Measurements from ENCODE around the gene TREH.
"Not testable (repeated sequence)": the region's sequence is repeated elsewhere in the genome, so short reads cannot be mapped to it uniquely, and the experiment has no call there.

The TREH gene

DNA sequence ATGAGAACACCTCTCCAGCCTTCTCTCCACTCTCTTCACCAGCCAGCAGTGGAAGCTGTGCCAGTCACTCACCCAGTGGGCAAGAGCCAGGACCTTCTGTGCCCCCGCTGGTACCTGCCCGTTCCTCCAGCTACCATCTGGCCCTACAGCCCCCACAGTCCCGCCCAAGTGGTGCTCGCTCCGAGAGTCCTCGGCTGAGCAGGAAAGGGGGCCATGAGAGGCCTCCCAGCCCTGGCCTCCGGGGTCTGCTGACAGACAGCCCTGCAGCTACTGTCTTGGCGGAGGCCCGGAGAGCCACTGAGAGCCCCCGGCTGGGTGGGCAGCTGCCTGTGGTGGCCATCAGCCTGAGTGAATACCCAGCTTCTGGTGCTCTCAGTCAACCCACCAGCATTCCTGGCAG lies 51.9 kb downstream of the TREH start:
- DNase-seq = no peak

DNA sequence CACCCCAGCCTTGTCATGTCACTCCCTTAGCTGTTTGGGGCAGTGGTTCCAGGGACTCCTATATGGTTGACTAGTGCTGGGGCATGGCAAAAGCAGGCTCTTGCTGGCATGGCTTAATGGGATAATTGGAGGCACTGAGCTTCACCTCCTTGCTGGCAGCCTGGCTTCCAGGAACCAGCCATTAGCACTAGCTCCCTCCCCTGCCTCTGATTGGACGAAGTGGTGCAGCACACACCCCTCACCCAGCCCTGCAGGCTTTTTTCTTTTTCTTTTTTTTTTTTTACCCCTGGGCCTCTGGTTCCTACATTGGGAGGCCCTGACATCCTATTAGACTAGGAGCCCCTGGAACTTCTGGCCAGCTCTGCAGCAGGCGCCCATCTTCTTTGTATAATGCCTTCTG lies 53.5 kb downstream of the TREH start:
- no peak for DNase-seq

DNA sequence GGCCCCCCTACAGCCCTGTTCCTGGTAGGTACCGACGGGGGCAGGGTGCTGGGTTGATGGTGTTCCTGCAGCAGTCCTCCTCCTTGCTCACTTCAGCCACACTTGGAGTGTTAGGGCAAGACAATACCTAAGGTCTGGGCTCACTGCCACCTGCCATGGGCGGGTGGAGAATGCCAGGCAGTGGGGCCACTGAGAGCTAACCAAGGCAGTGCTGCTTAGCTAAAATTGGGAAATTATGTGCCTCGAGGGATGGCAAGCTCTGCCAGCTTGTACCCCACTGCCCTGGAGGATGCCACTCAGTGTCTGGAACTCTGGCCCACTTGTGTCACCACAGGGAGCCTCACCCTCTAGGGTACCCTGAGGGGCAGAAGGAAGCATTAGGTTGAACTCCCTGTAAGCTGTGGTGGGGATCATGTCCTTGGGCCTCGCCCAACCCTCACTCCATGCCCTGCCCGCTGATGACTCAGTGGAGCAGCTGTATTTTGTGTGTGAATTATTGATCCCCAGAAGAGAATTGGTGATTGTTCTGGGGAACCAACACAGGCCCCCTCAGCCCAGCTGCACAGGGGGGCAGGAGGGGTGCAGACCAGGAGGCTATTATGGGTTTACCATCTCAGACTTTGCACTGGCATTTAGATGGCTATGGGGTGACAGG lies 54.3 kb downstream of the TREH start:
- no peak for DNase-seq

DNA sequence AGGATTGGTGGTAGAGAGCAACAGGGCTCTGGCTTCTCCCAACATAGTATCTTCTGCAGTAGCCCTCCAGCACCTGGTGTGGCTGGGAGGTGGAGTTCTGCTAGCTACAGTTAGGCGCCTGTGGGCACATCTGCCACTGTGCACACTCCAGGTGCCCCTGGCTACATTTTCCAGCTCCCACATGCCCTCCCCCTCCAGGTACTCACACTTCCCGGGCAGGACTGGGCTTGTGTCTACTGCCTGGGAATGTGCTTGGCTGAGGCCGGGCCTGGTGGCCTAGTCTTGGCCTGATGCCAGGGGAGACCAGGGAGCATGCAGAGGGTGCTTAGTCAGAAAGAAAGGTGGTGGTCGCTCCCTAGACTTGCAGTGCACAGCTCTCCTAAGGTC lies 56.2 kb downstream of the TREH start:
- peak; percentile 23 for DNase-seq

DNA sequence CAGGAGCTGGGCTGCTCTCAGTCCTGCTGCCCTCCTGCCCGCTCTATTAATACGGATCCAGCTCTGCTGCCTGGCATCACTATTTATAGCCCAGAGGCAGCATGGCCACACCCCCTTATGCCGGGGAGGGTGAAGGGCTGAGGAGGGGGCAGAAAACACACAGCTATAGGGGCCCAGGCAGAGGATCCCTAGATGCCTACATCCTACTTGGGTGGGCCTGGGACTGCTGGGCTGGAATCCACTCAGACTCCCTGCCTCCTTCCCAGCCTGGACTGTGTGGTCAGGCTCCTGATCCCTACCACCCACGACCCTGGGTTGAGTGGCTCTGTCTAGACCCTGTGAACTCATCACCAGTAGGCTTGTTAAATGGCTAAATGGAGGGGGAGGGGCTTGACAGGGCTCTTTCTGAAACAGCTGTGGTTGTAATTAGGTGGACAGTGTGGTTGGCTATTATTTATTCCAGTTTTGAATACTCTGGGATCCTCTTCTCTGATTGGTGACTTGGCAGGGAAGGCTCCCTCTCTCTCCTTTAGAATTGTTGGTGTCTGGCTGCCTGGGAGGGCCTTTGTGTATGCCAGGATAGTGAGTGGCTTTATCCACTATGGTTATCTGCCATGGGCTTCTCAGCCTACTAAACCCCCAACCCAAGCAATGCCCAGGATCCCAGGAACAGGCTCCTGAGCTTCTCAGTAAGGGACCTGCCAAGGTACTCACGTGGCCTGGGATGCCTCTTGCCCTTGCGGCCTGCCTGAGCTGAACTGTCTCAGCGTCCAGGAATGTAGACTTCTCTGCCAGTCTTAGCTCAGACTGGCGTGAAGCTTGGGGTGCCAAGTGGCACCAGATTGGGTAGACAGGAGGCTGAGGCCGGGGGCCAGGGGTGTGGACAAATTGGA lies 56.8 kb downstream of the TREH start:
- peak; percentile 25 for DNase-seq

DNA sequence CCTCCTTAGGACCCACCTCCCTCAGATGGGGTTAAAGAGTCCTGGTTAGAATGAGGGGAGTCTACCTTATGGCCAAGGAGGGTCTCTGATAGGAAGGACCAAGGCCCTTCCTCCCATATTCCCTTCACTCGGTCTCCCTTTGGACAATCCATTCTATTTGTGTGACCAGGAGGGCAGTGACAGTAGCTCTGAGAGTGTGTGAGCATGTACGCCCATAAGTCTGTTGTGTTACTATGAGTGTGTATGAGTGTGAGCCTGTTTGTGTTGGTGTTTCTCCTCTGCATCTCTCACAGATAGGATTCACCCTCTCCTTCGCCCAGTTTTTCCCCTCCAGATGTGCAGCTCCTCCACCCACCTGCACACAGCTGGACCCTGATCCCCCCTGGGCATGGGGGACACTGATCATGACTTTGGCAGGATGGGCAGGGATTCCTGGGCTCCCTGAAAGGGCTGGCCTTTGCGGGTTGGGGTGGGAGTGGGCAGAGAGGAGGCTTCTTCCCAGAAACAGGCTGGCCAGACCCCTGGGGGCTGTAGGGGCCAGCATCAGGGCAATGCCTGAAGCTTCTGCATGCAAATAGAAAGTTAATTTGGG lies 57.6 kb downstream of the TREH start:
- no peak for DNase-seq

DNA sequence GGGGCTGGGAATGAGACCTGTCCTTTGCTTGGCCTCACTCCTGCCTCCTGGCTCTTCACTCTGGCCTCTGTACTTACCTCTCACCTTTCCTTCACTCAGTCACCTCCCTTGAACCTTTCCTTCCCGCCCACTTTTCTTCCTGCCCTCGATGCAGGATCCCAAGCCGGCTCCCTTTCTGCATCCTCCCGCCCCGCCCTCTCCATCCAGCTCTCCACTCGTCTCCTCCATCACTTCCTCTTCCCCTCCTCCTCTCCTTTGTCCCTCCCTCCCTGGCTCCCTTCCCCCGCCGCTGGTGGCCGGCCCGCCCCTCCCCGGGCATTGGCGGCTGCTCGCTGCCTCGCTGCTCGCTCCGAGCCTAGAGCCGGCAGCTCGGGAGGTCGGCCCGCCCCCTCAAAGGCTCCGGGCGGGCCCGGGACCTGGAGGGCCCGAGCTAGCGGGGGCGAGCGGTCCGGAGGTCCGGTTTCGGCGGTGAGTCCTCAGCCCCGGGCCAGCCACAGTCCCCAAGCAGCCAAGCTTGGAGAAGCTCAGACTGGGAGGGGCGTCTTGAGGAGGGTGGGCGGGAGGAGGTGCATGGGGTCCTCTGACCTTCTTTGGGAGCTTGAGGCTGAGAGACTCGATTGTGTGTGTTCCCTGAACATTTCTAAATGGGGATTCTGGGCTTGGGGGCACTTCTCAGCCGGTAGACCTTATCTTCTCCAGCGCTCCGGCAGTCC lies 58.2 kb downstream of the TREH start:
- DNase-seq = peak; percentile 89

DNA sequence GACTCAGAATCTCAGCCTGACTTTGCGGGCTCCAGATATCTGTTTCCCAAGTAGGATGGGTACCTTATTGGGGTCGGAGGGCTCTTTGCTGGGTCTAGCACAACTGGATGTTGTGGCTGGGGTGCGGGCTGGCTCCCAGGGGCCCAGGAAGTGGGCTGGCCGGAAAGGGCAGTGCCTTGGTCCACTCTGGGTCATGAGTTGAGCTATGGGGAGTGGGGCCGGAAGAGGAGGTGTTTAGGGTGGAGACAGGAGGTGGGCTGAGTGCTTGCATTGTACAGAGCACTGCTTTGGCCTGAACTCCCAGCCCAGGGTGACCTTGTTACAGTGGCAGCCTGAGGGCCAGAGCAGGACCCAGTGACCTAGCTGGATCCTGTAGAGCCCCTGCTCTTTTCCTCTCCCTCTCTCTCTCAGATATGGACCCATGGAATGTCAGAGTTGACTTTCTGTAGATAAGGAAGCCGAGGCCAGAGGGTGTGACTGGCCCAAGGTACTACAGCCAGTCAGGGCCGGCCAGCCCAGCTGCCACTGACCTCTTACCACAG lies 58.9 kb downstream of the TREH start:
- no peak for DNase-seq

DNA sequence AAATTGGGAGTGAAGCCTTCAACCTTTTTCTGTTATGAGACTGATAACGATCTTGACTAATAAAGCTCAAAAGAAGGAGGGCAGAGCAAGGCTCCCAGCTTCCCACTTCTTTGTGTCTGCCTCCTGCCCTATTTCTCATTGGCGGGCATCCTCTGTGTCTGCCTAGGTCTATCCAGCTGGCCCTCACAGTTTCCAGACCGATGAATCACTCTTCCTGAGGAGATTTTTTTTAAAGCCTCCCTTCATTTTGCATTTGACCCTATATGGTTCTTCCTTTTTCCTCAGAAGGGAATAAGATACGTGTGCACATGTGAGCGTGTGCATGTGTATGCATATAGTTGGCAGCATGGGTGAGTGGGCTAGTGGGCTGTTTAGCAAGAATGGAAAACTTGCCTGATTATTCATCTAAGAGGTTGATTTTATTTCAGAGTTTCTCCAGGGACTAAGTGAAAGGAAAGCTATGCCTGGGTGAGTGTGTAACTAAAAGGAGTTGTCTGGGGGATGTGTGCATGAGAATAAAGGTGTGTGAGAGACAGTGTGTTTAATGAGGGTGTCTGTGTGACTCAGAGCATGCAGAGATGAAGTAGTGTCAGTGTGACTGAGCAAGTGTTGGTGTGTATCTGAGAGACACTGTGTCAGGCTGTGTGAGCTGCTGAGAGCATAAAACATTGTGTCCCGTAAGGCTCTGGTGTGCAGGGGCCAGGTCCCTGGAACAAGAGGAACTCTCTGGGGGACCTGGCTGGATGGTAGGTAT lies 59.8 kb downstream of the TREH start:
- no peak for DNase-seq

DNA sequence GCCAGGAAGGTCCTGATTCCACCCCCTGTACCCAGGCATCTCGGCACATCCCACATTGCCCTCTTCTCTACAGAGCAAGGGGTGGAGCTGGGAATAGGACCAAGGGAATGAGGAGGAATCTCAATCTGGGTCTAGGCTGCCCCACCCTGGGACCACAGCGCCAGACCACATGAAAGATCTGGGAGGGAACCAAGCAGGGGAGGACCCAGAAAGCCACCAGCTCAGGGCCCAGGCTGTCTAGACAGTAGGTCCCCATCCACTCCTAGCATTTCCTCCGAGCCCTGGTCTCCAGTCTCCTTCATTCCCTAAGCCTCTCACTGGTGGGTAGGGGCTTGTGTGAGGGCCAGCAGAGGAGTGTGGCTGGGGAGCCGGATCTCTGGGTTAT lies 60.5 kb downstream of the TREH start:
- no peak for DNase-seq

DNA sequence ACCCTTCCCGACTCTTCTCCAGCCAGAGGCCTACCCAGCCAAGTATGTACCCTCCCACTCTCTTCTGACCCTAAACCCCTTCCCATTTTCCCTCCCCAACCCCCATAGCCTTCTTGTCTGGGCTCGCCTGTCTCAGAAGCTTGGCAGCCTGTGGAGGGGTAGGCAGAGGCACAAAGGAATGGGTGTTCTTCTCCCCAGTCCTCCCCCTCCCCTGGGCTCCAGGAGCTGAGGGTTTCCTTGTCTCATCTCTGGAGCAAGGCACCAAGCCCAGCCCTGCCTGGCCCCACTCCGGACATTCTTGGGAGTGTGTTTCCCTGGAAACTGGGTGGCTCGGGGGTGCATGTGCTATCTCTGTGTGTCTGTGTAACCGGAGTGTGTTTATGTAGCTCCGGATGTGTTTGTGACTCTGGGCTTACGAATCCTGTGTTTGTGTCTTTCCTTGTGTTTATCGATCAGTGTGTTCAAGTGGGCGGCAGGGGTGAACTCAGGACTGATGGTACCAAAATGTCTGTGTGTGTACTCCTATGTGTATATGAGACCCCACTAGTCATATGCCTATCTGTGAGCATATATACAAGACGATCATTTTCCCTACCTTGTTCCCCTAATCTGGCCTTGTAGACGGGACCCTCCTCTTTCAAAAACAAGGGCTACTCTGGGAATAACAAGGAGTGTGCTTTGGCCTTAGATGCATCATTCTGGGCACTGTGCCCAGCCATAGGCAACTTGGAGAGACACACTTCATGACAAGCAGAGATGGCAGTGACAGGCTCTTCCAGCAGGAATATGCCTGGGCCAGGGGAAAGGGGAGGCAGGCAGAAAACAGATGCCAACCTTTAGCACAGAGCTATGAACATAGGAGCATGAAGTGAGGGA lies 61.1 kb downstream of the TREH start:
- no peak for DNase-seq

DNA sequence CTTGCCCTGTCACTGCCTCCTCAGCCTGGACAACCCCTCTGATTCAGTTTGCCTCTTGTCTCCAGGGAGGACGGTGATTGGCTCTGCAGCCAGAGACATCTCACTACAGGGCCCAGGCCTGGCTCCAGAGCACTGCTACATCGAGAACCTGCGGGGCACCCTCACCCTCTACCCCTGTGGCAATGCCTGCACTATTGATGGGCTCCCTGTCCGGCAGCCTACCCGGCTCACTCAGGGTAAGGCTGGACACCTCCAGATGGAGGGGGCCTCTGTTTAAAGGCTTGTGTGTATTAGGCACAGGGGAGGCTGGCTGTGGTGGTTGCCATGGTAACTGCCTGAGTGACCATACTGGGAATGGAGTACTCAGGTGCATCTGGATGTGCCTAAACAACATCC lies 63.5 kb downstream of the TREH start:
- DNase-seq = no peak

DNA sequence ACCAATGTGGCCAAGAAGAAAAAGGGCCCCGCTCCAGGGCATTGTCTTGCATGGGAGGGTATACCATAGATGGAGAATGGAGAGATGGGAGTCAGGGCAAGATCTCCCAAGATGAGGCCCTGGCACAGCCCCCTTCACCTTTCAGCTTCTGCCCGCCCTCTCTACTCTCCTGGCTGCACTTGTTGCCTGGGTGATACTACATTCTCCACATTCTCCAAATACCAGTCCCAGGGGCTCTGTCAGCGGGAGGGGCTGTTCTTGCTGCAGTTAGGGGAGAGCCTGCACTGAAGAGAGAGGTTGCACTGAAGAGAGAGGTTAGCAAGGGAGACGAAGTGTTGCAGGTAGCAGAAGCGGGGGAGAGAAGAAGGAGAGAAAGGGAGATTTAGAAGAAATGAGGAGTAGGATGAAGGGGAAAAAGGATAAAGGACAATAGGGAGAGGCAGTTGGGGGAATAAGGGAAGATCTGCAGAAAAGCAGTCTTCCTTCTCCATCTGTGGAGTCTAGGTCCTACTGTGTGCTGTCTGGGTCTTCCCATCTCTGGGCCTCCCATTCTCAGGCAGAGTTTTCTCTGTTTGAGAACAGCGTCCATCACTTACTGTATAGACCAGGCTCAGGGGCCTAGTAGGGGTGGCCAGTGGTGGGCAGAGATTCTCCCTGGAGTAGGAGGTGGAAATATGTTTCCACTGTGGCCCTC lies 64.0 kb downstream of the TREH start:
- DNase-seq = no peak

DNA sequence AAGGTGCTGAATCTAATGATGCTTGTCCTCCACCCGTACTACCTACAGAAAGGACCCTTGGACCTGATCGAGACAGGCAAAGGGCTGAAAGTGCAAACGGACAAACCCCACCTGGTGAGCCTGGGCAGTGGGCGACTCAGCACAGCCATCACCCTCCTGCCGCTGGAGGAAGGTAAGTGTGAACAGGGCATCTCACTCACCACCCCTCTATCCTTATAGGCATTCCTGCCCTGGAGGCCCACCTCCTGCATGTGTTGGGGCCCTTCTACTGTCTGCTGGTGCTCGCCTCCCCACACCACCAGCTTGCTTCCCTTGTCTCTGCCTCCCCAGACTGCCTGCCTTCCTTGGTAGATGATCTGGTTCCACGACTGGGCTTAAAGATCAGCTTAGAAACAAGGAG lies 64.9 kb downstream of the TREH start:
- DNase-seq = no peak

DNA sequence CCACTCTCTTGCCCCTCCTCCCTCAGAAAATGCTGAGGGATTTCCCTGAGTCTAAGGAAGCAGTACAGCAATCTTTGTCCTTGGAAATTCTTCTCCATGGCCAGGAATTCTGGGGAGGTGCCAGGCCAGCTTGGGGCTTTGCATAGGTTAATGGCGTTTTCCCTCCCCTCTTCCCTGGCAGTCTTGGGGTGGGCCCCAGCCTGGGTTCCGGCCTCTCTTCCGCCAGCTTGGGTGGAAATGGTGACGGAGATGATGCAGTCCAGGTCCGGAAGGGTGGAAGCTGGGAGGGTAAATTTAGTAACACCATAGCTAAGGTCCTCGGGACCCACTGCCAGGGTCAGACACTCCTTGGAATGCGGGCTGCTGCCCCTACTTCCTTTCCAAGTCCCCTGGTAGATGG lies 67.1 kb downstream of the TREH start:
- no peak for DNase-seq

DNA sequence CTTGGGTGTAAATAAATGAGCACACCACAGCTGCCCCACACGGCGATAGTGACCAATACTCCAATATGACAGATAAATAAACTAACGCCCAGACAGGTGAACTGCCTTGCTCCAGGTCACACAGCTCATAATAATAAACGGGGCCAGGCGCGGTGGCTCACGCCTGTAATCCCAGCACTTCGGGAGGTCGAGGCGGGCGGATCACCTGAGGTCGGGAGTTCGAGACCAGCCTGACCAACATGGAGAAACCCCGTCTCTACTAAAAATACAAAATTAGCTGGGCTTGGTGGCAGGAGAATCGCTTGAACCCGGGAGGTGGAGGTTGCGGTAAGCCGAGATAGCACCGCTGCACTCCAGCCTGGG lies 68.0 kb downstream of the TREH start:
- DNase-seq = not testable (repeated sequence)

DNA sequence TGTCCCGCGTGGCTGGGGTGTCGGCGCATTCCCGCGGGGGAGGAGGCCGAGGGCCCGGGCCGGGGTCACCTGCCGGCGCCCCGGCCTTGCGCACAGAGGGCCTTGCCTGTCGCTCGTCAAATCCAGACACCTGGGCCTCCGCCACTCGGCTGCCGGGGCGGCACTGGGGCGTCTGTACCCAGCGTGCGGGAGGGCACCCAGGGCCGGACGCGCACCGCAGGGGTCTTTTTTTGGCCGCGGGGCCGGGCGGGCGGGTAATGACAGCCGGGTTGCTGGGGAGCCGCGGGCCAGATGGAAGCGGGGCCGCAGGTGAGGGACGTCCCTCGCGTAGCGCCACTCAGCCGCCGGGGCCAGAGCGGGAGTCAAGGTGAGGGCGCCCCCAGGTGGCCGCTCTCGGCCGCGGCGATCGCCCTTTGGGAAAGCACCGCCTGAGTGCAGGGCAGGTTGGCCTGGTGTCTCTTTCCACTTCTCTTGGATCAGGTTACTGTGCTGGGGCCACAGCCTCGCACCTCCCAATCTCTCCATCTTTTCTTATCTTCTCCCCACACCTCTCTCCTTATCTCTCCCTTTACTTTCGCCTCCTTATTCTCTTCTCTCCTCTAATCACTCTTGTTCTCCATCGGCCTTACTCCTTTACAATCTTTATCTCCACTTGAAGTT lies 68.5 kb downstream of the TREH start:
- DNase-seq = peak; percentile 37

DNA sequence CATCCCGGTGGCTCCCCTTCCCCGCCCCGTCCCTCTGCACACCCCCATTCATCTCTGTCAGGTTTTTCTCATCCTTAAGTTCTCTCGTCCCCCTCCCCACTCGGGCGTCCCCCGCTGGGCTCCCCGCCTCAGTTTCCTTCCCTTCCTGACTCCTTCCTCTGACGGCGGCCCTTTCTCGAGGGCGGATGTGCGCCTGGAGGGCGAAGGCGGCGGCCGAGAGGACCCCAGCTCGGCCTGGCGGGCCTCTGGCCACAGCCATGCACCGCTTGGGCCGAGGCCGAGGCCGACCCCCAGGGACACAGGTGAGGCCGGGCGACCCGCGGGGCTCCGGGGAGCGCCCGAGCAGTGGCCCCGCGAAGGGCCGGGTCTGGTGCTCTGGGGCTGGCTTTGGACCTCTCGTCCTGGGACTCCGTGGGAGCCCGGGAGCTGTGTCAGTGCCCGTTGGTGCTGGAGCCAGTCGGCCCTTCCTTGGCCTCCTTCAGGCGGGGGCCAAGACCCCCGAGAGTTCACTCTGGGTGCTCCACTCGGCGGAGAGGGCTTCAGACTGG lies 69.2 kb downstream of the TREH start:
- no peak for DNase-seq

DNA sequence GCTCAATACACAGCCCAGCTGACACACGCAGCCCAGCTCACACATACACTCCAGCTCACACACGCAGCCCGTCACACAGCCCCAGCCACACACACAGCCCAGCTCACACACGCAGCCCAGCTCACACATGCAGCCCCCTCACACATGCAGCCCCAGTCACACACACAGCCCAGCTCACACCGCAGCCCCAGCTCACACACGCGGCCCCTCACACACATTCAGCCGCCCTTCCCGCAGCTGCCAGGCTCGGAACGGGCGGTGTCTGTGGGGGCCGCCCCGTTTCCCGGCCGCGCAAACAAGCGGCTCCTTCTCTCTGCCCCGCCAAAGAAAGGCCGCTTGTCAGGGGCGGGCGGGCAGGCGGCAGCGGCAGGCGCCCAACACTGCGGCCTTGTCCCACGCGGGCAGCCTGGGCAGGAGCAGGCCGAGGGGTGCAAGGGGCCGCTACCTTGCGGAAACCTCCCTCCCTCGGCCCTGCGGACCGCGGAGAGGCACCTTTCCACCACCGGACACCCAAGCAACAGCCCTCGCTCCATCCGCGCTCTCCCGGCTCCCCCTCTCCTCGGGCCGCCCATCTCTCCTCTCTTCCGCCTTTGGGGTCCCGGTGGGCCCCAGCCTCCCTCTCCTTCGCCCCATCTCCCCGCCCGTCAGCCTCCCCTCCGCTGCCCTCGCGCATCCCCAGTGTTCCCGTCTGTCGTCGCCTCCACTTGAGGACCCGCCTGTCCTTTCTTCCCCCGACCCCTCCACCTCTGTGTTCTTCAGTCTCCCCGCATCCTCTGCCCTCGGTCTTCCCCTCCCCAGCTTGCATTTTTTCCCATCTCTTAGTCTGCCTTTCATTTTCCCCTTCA lies 69.8 kb downstream of the TREH start:
- no peak for DNase-seq

Data from NCI-H1092 treated with DMSO at 0.1 percent for 48 hours (cell line).